Suprapubic skin (tissue), 3 donors: ENCODE measurements around the gene AHRR.

Source experiments
- EP300 ChIP-seq: sonication (generic); formaldehyde crosslinking; IDR thresholded peaks from one replicate; pipeline ENCODE4 v1.6.1; 2017; ENCODE audit warnings: antibody characterized with exemption
- POLR2A ChIP-seq, 2 donors: fragments of 450-650 bp; IDR thresholded peaks; one replicate each; pipeline ENCODE4 v1.6.1; 2017; ENCODE audit warnings: antibody characterized with exemption in 2 of 2, mild to moderate bottlenecking in 2 of 2, moderate library complexity in 2 of 2
- TF ChIP-seq, protein P1 (sequence below), 2 donors: fragments of 200-600 bp in 1 of 2; fragments of 450-650 bp in 1 of 2; sonication (generic) in 1 of 2; IDR thresholded peaks; one replicate each; pipeline ENCODE4 v1.5.1; 2016 to 2019; ENCODE audit warnings: antibody characterized with exemption in 2 of 2, mild to moderate bottlenecking in 1 of 2, moderate library complexity in 1 of 2

DNA sequence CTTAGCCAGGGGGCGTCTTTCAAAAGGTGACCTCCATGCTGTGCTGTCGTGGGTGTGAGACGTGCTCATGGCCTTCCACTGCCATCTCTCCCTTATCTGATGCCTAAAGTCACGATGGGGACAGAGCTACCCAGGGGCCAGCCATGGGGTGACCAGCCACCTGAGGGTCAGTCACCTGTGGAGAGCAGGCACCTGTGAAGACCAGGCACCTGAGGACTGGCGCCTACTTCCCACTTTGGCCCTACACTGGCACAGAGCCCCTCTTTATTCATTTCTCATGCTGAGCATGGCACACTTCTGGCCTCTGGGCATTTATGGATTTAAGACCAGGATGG is 115.1 kb downstream of the AHRR start:
- TF ChIP-seq POLR2A (IDR thresholded peaks at IDR 0.05) (no peak), EP300 (no peak)
- TF ChIP-seq, protein P1, sequence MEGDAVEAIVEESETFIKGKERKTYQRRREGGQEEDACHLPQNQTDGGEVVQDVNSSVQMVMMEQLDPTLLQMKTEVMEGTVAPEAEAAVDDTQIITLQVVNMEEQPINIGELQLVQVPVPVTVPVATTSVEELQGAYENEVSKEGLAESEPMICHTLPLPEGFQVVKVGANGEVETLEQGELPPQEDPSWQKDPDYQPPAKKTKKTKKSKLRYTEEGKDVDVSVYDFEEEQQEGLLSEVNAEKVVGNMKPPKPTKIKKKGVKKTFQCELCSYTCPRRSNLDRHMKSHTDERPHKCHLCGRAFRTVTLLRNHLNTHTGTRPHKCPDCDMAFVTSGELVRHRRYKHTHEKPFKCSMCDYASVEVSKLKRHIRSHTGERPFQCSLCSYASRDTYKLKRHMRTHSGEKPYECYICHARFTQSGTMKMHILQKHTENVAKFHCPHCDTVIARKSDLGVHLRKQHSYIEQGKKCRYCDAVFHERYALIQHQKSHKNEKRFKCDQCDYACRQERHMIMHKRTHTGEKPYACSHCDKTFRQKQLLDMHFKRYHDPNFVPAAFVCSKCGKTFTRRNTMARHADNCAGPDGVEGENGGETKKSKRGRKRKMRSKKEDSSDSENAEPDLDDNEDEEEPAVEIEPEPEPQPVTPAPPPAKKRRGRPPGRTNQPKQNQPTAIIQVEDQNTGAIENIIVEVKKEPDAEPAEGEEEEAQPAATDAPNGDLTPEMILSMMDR (IDR thresholded peaks at IDR 0.05), result no peak
